Nephron progenitor cell (in vitro differentiated cells): Measurements from ENCODE around the gene RGS12.

Experiments
- DNase-seq: peaks from one replicate; pipeline ENCODE4 v3.0.0; 2021
- H3K27ac Mint-ChIP-seq: 2 replicates; pipeline ENCODE4 v1.8.0; 2021; ENCODE audit warnings: mild to moderate bottlenecking, moderate library complexity, mixed read lengths
- H3K27me3 Mint-ChIP-seq: 2 replicates; pipeline ENCODE4 v1.8.0; 2021; ENCODE audit warnings: mild to moderate bottlenecking, low read depth, mixed read lengths; ENCODE audit not compliant: poor library complexity
- H3K36me3 Mint-ChIP-seq: 2 replicates; pipeline ENCODE4 v1.8.0; 2021; ENCODE audit warnings: low read depth, mixed read lengths
- H3K4me1 Mint-ChIP-seq: 2 replicates; pipeline ENCODE4 v1.8.0; 2021; ENCODE audit warnings: mixed read lengths
- H3K4me3 Mint-ChIP-seq: 2 replicates; pipeline ENCODE4 v1.8.0; 2021; ENCODE audit warnings: mild to moderate bottlenecking, moderate library complexity, mixed read lengths
- H3K9me3 Mint-ChIP-seq: 2 replicates; pipeline ENCODE4 v1.8.0; 2021; ENCODE audit warnings: mild to moderate bottlenecking, moderate library complexity, mixed read lengths
- TF ChIP-seq, protein P1 (sequence below): fragments of 200-600 bp; sonication (generic); IDR thresholded peaks from 2 replicates; pipeline ENCODE4 v1.5.0; 2021; ENCODE audit warnings: antibody characterized with exemption

Gene RGS12

DNA sequence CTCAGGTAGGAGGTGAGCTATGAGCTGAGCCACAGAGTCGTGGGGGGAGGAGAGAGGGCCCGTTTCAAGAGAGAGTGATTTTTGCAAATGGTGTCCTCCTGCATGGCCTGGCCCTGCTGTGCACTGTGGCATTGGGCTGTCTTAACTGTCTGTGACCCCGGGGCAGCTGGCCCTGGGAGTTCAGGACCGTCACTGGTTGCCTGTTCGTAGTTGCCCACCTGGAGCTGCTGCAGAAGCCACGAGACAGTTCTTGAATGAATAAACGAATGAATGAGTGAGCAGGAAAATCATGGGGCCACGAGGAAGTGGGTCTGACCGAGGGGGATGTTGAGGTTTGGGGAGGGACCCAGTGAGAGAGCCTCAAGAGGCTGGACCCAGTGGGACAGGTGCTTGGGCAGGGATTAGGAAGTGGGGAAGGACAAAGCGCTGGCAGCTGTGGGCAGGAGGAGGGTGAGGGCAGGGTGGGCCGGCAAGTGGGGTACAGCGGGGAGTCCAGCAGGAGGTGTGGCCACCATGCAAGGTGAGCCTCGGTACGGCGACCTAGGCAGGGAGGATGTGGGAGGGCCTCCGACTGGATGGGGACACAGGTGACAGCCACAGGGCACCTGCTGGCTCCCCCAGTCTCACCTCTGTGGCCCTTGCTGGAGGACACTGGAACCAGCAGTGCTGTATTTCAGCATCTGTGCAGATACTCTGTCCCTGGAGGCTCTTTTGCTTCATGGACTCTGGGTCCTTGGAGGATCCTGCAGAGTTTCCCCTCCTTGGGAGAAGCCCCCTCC lies 10.2 kb downstream of the RGS12 start:
- no peak for DNase-seq
- Mint-ChIP-seq H3K4me1 (peaks cover 98% of the 10 kb centered on the region), H3K36me3 (peaks cover 9% of the 10 kb centered on the region), H3K27me3 (peaks cover 6% of the 10 kb centered on the region), H3K4me3 (no peak overlapping the region), H3K27ac (peak overlapping the region; percentile 70), H3K9me3 (peaks cover 4% of the 10 kb centered on the region)
- TF ChIP-seq, protein P1, sequence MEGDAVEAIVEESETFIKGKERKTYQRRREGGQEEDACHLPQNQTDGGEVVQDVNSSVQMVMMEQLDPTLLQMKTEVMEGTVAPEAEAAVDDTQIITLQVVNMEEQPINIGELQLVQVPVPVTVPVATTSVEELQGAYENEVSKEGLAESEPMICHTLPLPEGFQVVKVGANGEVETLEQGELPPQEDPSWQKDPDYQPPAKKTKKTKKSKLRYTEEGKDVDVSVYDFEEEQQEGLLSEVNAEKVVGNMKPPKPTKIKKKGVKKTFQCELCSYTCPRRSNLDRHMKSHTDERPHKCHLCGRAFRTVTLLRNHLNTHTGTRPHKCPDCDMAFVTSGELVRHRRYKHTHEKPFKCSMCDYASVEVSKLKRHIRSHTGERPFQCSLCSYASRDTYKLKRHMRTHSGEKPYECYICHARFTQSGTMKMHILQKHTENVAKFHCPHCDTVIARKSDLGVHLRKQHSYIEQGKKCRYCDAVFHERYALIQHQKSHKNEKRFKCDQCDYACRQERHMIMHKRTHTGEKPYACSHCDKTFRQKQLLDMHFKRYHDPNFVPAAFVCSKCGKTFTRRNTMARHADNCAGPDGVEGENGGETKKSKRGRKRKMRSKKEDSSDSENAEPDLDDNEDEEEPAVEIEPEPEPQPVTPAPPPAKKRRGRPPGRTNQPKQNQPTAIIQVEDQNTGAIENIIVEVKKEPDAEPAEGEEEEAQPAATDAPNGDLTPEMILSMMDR = no peak

DNA sequence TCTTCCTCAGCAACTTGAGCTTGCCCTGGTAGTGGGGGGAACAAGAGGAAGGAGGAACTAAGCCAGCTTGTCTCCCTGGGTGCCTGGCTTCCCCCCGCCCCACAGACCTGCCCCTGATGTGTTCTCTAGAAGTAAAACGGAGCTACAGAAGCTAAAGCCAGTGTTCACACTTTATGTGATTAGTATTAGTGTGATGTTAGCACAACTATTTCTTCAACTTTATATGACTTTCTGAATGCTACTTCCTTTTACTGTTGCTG lies 10.7 kb downstream of the RGS12 start:
- Mint-ChIP-seq H3K9me3 (no peaks in the 10 kb centered on the region), H3K27ac (peak overlapping the region; percentile 74), H3K36me3 (peaks cover 3% of the 10 kb centered on the region), H3K4me3 (no peak overlapping the region), H3K27me3 (peaks cover 10% of the 10 kb centered on the region), H3K4me1 (peaks cover 98% of the 10 kb centered on the region)
- no peak for DNase-seq
- TF ChIP-seq, protein P1 = no peak

DNA sequence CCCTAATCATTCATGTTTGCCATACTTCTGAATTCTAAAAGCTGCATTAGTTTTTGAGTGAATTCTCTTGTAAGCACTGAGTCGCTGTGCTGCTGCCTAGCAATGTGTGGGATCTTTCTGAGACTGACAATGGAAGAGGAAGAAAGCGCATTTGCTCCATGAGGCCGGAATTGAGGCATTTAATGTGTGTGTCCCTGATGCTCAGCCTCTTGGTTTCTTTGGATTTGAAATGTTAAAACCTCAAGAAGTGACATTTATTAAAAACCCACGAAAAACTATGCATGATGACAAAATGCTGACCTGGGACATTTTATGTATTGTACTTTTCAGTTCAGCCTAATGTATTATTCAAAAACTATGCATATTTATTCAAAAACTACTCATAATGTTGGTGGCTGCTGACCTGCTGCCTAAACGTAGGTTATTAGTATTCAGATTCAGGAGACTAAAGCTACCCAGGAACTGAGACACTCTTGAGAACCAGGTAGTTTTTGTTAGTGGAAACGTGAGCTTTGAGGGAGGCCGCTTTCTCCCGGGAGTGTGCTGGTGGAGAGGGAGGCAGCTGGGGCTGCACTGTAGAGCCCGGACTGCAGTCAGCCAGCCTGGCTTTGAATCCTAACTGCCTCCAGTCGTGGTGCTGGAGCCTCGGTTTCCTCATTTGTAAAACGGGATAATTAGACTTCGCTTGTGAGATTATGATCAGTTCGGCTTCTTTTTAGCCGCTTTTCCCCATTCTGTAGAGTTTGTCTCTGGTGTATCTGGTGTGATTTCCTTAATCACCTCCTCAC lies 11.3 kb downstream of the RGS12 start:
- H3K4me3 Mint-ChIP-seq = peak overlapping the region; percentile 23
- H3K27me3 Mint-ChIP-seq = peaks cover 14% of the 10 kb centered on the region
- no peaks in the 10 kb centered on the region for H3K9me3 Mint-ChIP-seq
- peaks cover 97% of the 10 kb centered on the region for H3K4me1 Mint-ChIP-seq
- TF ChIP-seq, protein P1 = no peak
- no peaks in the 10 kb centered on the region for H3K36me3 Mint-ChIP-seq
- peak overlapping the region; percentile 74 for H3K27ac Mint-ChIP-seq
- no peak for DNase-seq

DNA sequence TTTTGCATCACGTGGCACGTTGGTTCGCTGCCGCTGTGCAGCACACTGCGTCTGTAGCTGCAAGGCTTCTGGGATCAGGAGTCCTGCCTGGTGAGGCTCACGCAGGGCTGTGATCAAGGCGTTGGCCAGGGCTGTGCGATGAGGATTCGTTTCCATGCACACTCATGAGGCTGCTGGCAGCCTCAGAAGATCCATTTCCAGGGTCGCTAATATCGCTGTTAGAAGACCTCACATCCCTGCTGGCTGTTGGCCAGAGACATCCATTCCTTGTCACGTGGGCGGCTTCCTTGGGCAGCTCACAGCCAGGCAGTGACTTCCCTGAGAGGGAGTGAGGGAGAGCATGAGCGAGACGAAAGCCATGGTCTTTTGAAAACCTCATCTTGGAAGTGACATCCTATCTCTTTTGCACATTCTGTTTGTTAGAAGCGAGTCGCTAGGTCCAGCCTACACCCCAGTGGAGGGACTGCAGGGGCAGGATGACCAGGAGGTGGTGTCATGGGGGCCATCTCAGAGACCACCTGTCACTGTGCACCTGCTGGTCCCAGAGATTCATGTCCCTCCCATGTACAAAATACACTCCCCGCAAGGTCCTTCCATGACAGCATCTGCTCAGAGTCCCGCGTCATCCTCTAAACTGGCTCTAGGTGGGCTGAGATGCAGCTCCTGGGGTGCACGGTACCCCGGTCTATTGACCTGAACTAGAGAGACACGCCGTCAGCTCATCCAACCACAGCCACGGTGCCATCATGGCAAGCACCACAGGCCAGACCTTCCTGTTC lies 12.2 kb downstream of the RGS12 start:
- Mint-ChIP-seq H3K9me3 (no peaks in the 10 kb centered on the region), H3K4me3 (peak overlapping the region; percentile 23), H3K27ac (no peak overlapping the region), H3K4me1 (peaks cover 88% of the 10 kb centered on the region), H3K36me3 (no peaks in the 10 kb centered on the region), H3K27me3 (peaks cover 14% of the 10 kb centered on the region)
- TF ChIP-seq, protein P1 = no peak
- no peak for DNase-seq

DNA sequence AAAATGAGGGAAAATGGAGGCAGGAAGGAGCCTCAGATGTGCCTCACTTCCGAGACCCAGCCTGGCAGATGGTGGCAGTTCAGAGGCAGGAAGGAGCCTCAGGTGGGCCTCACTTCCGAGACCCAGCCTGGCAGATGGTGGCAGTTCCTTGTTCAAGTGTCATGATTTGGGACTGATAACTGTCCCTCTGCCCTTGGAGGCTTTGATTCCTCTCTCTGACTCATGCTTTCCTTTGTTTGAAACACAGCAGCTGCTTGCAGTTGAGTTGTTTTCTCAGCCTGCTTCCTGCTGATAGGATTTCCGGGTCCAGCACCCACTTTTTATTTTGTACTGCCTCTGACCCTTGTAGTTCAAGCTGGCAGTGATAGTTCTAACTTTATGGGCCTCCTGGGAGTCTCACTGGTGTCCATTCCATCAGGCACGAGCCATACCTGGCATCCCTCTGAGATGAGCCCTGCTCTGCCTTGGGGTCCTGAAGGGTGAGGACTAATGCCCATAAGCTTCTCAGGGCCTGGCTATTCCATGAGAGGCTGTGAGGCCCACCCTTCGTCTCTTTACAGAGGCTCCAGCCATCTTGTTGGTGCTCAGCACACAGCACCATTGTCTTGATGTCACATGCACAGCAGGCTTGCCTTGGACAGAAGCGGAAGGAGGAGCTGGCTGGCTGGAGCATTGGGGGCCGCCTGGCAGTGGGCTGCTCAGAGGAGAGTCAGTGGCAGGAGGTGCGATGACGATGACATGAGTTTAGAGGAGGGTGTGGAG lies 13.0 kb downstream of the RGS12 start:
- TF ChIP-seq, protein P1 = no peak
- H3K36me3 Mint-ChIP-seq = no peaks in the 10 kb centered on the region
- peaks cover 18% of the 10 kb centered on the region for H3K27me3 Mint-ChIP-seq
- no peaks in the 10 kb centered on the region for H3K9me3 Mint-ChIP-seq
- peaks cover 85% of the 10 kb centered on the region for H3K4me1 Mint-ChIP-seq
- H3K27ac Mint-ChIP-seq = no peak overlapping the region
- no peak for DNase-seq
- H3K4me3 Mint-ChIP-seq = peak overlapping the region; percentile 31
